Body of pancreas (tissue), 2 donors: ENCODE results near the gene PAGE1. TPM values are rescaled to one million over a fixed set of nuclear protein-coding genes. Genes with fewer than 3 reads are reported as not detected.

Experiments used
- total RNA-seq, 2 donors: library from RNA; depleted of rRNA; stranded (reverse); fragments of >200 nt; gene quantifications; one replicate each; pipeline ENCODE4 v1.1.0, GENCODE V29; 2016

Gene PAGE1
- total RNA-seq, 2 donors from 2014 or later, result not detected

Other genes with a start within 250 kb of the PAGE1 start
- not detected for gene GAGE12C, start 163.8 kb downstream of the PAGE1 start, total RNA-seq
- not detected for gene GAGE12D, start 154.3 kb downstream of the PAGE1 start, total RNA-seq
- not detected for gene GAGE12E, start 144.7 kb downstream of the PAGE1 start, total RNA-seq
- gene GAGE12F, start 135.1 kb downstream of the PAGE1 start, total RNA-seq, result not detected
- not detected for gene GAGE12G, start 125.6 kb downstream of the PAGE1 start, total RNA-seq
- not detected for gene GAGE12H, start 116.0 kb downstream of the PAGE1 start, total RNA-seq
- gene GAGE2A, start 106.5 kb downstream of the PAGE1 start, total RNA-seq, result not detected
- not detected for gene GAGE1, start 97.0 kb downstream of the PAGE1 start, total RNA-seq
- not detected for gene PAGE4, start 133.3 kb upstream of the PAGE1 start, total RNA-seq
- gene USP27X, start 183.5 kb upstream of the PAGE1 start, total RNA-seq, result 1 to 10 TPM in 1 of 2 donors, under 1 TPM in 1; 0.99 to 1.3 TPM
- gene CLCN5, start 226.6 kb upstream of the PAGE1 start, total RNA-seq, result 1 to 10 TPM; 2.0 to 5.2 TPM